Mesodermal cell (in vitro differentiated cells): ENCODE data around the gene ABHD16B.

Experiments
- H3K27ac ChIP-seq: 2 replicates; pipeline ENCODE4 v1.7.0; 2013; ENCODE audit warnings: mild to moderate bottlenecking, low read depth, low read length, moderate library complexity; ENCODE audit not compliant: severe bottlenecking
- H3K36me3 ChIP-seq: 2 replicates; pipeline ENCODE4 v1.7.1; 2013; ENCODE audit warnings: mild to moderate bottlenecking, low read length, moderate library complexity; ENCODE audit not compliant: control insufficient read depth, insufficient read depth
- H3K4me1 ChIP-seq: one replicate; pipeline ENCODE4 v1.7.1; 2013; ENCODE audit warnings: mild to moderate bottlenecking, low read length; ENCODE audit not compliant: insufficient read depth, control insufficient read depth, poor library complexity, severe bottlenecking
- H3K4me3 ChIP-seq: 2 replicates; pipeline ENCODE4 v1.7.0; 2013; ENCODE audit warnings: low read length, control low read depth, mild to moderate bottlenecking; ENCODE audit not compliant: insufficient read depth, poor library complexity, severe bottlenecking; ENCODE audit errors: extremely low read depth
- H3K9me3 ChIP-seq: 2 replicates; pipeline ENCODE4 v1.7.1; 2013; ENCODE audit warnings: mild to moderate bottlenecking, low read length, moderate library complexity; ENCODE audit not compliant: control insufficient read depth
- WGBS, 2 experiments: methylation state at CpG; one replicate each; pipeline ENCODE4 v1.1.5; 2013; ENCODE audit warnings: missing lambda C conversion rate in 2 of 2; ENCODE audit not compliant: insufficient coverage in 2 of 2; 5-methylcytosine and 5-hydroxymethylcytosine counted together

Gene ABHD16B

DNA sequence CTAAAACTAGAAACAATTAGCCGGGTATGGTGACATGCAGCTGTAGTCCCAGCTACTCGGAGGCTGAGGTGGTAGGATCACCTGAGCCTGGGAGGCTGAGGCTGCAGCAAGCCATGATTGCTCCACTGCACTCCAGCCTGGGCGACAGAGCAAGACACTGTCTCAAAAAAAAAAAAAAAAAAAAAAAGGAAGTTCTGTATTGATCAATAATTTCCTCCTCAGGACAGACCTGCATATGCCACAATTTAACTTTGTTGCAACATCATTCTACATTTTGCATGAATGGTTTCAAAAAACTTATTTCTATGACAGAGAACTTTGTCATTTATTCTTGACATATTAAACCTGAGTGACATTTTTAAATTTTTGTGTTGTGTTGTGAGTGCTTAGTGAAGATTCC lies 39.1 kb downstream of the ABHD16B start:
- H3K4me1 ChIP-seq, result peaks cover 3% of the 10 kb centered on the region
- H3K27ac ChIP-seq, result no peak overlapping the region
- WGBS, 2 experiments, result 100% methylated on average over 1 to 2 of the region's 3 CpGs
- peaks cover 24% of the 10 kb centered on the region for H3K36me3 ChIP-seq
- H3K4me3 ChIP-seq, result no peak overlapping the region
- H3K9me3 ChIP-seq, result no peaks in the 10 kb centered on the region

DNA sequence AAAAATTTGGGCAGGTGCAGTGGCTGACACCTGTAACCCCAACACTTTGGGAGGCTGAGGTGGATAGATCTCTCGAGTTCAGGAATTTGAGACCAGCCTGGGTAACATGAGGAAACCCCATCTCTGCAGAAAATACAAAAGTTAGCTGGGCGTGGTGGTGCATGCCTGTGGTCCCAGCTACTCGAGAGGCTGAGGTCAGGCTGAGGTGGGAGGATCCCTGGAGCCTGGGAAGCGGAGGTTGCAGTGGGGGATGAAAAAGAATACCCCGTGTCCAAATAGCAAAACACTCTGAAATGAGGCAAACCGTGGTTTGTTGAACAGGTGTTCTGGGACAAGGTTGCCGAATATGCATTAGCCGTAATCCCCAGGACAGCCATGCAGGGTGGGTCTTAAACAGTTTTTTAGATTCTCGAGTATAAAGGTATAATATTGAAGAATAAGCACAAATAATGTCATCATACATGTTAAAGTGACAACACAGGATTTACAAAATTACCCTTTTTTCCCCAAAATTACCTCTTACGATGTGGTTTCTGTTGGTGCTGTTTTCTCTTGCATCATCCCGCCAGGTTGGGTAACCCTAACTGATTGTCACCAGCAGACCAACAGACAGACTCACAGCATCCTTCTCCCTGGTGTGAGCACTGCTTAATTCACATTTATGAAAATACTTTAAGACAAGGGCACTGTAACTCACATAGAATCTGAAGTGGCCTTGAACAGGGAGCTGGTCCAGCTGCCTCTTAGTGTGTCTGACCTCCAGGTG lies 42.7 kb downstream of the ABHD16B start:
- 91 to 94% methylated on average over 7 to 9 of the region's 11 CpGs for whole genome bisulfite sequencing, 2 experiments
- H3K4me1 ChIP-seq, result no peaks in the 10 kb centered on the region
- no peak overlapping the region for H3K4me3 ChIP-seq
- no peak overlapping the region for H3K27ac ChIP-seq
- peaks cover 10% of the 10 kb centered on the region for H3K36me3 ChIP-seq
- H3K9me3 ChIP-seq, result no peaks in the 10 kb centered on the region

DNA sequence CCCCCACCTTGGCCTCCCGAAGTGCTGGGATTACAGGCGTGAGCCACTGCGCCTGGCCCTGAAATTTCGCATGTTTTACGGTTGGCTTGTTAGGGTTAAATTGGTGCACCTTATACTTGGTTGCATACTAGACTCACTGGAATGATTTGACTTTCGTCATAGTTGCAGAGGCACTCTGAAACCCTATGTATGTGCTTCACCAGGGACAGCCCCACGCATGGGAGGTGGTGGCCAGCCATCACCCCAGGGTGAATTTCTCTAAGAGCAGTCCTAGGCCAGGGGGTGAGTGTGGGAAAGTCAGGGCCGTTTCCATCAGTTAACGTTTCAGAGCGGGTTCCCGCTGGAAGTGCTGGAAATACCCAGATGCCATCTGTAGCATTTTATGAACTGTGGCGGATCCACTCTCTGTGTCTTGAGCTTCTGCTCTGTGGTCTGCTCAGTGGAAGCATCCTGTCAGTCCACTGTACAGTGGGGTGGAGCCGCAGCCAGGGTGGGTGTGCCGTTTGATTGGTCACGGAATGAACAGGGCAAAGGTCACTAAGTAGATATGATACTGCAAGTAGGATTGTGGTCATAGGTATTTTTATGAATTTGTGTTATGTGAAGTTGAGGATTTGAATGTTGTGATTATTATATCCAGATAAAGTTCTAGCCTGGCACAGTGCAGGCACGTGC lies 46.8 kb downstream of the ABHD16B start:
- H3K4me3 ChIP-seq, result no peak overlapping the region
- peaks cover 7% of the 10 kb centered on the region for H3K4me1 ChIP-seq
- peaks cover 4% of the 10 kb centered on the region for H3K36me3 ChIP-seq
- H3K27ac ChIP-seq, result no peak overlapping the region
- no peaks in the 10 kb centered on the region for H3K9me3 ChIP-seq
- WGBS, 2 experiments, result 95 to 96% methylated on average over 15 to 16 of the region's 16 CpGs

DNA sequence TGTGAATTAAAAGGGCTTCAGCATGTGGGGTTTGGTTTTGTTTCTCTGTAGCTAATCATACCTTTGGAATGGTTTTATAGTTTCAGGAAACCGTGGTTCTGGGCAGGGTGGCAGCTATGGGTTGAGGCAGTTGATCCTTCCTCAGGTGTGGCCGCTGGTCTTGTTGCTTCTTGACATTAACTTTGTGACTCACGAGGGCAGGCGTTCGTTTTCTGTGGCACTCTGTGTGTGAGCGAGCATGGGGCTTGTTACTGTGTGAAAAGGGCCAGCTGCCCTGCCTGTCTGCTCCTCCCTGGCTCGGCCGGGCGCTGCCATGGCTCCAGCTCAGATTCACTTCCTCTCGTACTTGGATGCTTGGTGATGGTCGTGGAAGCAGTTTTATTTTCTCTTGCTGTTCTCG lies 49.9 kb downstream of the ABHD16B start:
- no peak overlapping the region for H3K4me3 ChIP-seq
- 88 to 96% methylated on average over 5 to 12 of the region's 12 CpGs for WGBS, 2 experiments
- H3K36me3 ChIP-seq, result peaks cover 22% of the 10 kb centered on the region
- peaks cover 7% of the 10 kb centered on the region for H3K4me1 ChIP-seq
- peaks cover 11% of the 10 kb centered on the region for H3K9me3 ChIP-seq
- H3K27ac ChIP-seq, result no peak overlapping the region
